ENCODE results near the gene RAB44. TPM values are rescaled to one million over a fixed set of nuclear protein-coding genes. Genes with fewer than 3 reads are reported as not detected.

Gene RAB44
- total RNA-seq, 1 experiment from 2014 or later, result 0.05 TPM

DNA sequence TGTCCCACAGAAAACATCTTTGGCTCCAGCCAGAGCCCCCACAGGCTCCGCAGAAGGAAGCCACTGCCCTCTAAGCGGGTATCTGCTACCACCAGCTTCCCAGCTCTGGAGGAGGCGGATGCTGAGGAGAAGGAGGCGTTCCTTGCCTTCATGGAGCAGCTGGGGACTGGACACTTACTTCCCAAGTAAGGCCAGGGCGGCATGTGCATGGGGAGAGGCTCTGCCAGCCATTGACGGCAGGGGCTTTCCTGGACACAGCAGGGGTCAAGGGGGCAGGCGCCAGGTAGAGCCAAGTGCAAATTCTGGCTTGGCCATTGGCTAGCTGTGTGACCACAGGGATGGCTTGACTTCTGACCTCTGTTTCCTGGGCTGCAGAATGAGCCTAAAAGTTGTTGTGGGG is 17.8 kb downstream of the RAB44 start:
- H3K79me2 ChIP-seq (ENCODE audit: insufficient read depth, low read length), result no peaks in the 10 kb centered on the region
- DNase-seq (ENCODE audit: low read depth, low spot score), result no peak
- H3K9me2 ChIP-seq (ENCODE audit: insufficient read depth), result no peaks in the 10 kb centered on the region
- no peak overlapping the region for H3K27ac ChIP-seq (ENCODE audit: low read depth, low read length)
- no peaks in the 10 kb centered on the region for H3K36me3 ChIP-seq (ENCODE audit: control insufficient read depth in 1 of 2, insufficient read depth in 2 of 2, low read length in 2 of 2)
- H2AFZ ChIP-seq (ENCODE audit: low read depth, low read length, poor library complexity, severe bottlenecking), result no peak overlapping the region
- no peaks in the 10 kb centered on the region for H3K27me3 ChIP-seq (ENCODE audit: insufficient read depth, low read length)
- no peaks in the 10 kb centered on the region for H4K20me1 ChIP-seq (ENCODE audit: insufficient read depth)
- intact Hi-C loops (cut with micrococcal nuclease), result no loop called here
- H3K4me1 ChIP-seq (ENCODE audit: control insufficient read depth in 1 of 2, insufficient read depth in 2 of 2, low read length in 2 of 2), result 0 out of 4 replicates have a peak, but pooled peaks cover 0 to 6% of the 10 kb centered on the region in 2 experiments
- no peak overlapping the region for H3K9ac ChIP-seq (ENCODE audit: low read length)
- BruUV-seq (replicated peaks), result no TSS peak
- ChIA-PET CTCF (no interaction called here), POLR2A (no interaction called here), RAD21 (ENCODE audit: low non-redundant PET in 1 of 2, low total read pairs in 2 of 2, uncharacterized antibody in 2 of 2, unreplicated experiment in 2 of 2) (no interaction called here)
- no peak for TF ChIP-seq CBX3 (IDR thresholded peaks at IDR 0.05; ENCODE audit: low read depth)
- TF ChIP-seq, protein P1, sequence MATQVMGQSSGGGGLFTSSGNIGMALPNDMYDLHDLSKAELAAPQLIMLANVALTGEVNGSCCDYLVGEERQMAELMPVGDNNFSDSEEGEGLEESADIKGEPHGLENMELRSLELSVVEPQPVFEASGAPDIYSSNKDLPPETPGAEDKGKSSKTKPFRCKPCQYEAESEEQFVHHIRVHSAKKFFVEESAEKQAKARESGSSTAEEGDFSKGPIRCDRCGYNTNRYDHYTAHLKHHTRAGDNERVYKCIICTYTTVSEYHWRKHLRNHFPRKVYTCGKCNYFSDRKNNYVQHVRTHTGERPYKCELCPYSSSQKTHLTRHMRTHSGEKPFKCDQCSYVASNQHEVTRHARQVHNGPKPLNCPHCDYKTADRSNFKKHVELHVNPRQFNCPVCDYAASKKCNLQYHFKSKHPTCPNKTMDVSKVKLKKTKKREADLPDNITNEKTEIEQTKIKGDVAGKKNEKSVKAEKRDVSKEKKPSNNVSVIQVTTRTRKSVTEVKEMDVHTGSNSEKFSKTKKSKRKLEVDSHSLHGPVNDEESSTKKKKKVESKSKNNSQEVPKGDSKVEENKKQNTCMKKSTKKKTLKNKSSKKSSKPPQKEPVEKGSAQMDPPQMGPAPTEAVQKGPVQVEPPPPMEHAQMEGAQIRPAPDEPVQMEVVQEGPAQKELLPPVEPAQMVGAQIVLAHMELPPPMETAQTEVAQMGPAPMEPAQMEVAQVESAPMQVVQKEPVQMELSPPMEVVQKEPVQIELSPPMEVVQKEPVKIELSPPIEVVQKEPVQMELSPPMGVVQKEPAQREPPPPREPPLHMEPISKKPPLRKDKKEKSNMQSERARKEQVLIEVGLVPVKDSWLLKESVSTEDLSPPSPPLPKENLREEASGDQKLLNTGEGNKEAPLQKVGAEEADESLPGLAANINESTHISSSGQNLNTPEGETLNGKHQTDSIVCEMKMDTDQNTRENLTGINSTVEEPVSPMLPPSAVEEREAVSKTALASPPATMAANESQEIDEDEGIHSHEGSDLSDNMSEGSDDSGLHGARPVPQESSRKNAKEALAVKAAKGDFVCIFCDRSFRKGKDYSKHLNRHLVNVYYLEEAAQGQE (IDR thresholded peaks at IDR 0.05; ENCODE audit: low read depth), result no peak
- TF ChIP-seq ZNF274 (IDR thresholded peaks at IDR 0.05; ENCODE audit: low read depth, low read length), result no peak
- TF ChIP-seq ZFX (IDR thresholded peaks at IDR 0.05), result no peak
- no peak for TF ChIP-seq FOSL1 (IDR thresholded peaks at IDR 0.05; ENCODE audit: low read depth)
- TF ChIP-seq EZH2 (IDR thresholded peaks at IDR 0.05), result no peak
- no peak for TF ChIP-seq TCF7L2 (IDR thresholded peaks at IDR 0.05; ENCODE audit: borderline replicate concordance, extremely low read depth, insufficient read depth, insufficient read length)
- no peak for TF ChIP-seq ELF1 (IDR thresholded peaks at IDR 0.05; ENCODE audit: borderline replicate concordance, low read depth)
- TF ChIP-seq EGR1 (IDR thresholded peaks at IDR 0.05; ENCODE audit: low read depth), result no peak
- TF ChIP-seq CEBPB (IDR thresholded peaks at IDR 0.05; ENCODE audit: low read depth), result no peak
- TF ChIP-seq JUND (IDR thresholded peaks at IDR 0.05), result no peak
- no peak overlapping the region for H3K4me3 ChIP-seq (replicated peaks in 1 of 2; ENCODE audit: low read depth in 1 of 2, low read length in 2 of 2)
- ATAC-seq, result no peak
- H3K4me2 ChIP-seq (ENCODE audit: low read length), result no peak overlapping the region
- H3K9me3 ChIP-seq (ENCODE audit: control insufficient read depth in 1 of 2, insufficient read depth in 1 of 2, low read depth in 1 of 2, low read length in 2 of 2), result no peaks in the 10 kb centered on the region

All from HCT116 (cell line).